Right cardiac atrium (tissue), 5 donors: ENCODE results near the gene PCNA. TPM values are rescaled to one million over a fixed set of nuclear protein-coding genes. Genes with fewer than 3 reads are reported as not detected.
"Not testable (repeated sequence)": the region's sequence is repeated elsewhere in the genome, so short reads cannot be mapped to it uniquely, and the experiment has no call there.

Experiments
- ATAC-seq, 2 donors: fragments of 200-7000 bp; cut with Tn5 transposase; one replicate each; pipeline versions ENCODE4 v1.8.0 to v1.9.1; 2020; ENCODE audit warnings: moderate library complexity in 2 of 2, mild to moderate bottlenecking in 1 of 2
- DNase-seq, 3 donors: peaks; one replicate each; pipeline ENCODE4 v3.0.0-alpha.2; 2020
- H3K27ac ChIP-seq: one replicate; pipeline ENCODE4 v1.5.1; 2013; ENCODE audit warnings: mild to moderate bottlenecking, low read length, control low read depth, moderate library complexity
- H3K27me3 ChIP-seq: one replicate; pipeline ENCODE4 v1.6.1; 2013; ENCODE audit not compliant: control insufficient read depth, insufficient read depth
- H3K4me1 ChIP-seq: one replicate; pipeline ENCODE4 v1.6.1; 2013; ENCODE audit warnings: low read length; ENCODE audit not compliant: control insufficient read depth, insufficient read depth
- H3K4me3 ChIP-seq: one replicate; pipeline ENCODE4 v1.5.1; 2013; ENCODE audit warnings: low read length, control low read depth
- H3K9me3 ChIP-seq: one replicate; pipeline ENCODE4 v1.6.1; 2013; ENCODE audit warnings: low read length; ENCODE audit not compliant: control insufficient read depth
- WGBS: extraction: QIAGEN DNeasy Blood & Tissue Kit; methylation state at CpG from one replicate; pipeline ENCODE4 v1.1.7; 2013; 5-methylcytosine and 5-hydroxymethylcytosine counted together
- intact Hi-C, 4 donors: fragments of 100-400 bp; cut with DNase I; formaldehyde crosslinking; loops; one replicate each; pipeline versions ENCODE4 v1.11.0 to v1.14.0; 2022 to 2023
- polyA plus RNA-seq: library from polyadenylated mRNA; stranded (reverse); fragments of 200-250 nt; gene quantifications from one replicate; pipeline ENCODE4 v1.2.3, GENCODE V29; 2013
- total RNA-seq, 4 donors: library from RNA; stranded (reverse); fragmentation: NEBNext Ultra II Directional; extraction: Animal tissue kit (Norgen Biotek cat#: 25700); gene quantifications; one replicate each; pipeline ENCODE4 v1.2.1, GENCODE V29; 2021
- donor health status: healthy with polysubstance abuse.
- donor health status: DM: no; HTN: yes; CAD: no.
- donor health status: DM: no; HTN: no; CAD: no.
- donor health status: DM: no; HTN: yes; CAD: no; lungs with severe emphysema.
- donor health status: DM: yes; HTN: yes; CAD: no.

The PCNA gene
- total and polyA plus RNA-seq, 5 donors = 19.4 to 41.4 (median 29.1) TPM

- H3K9me3 ChIP-seq = no peaks in the 10 kb centered on the region
- no peak overlapping the region for H3K27ac ChIP-seq
- H3K4me1 ChIP-seq = no peaks in the 10 kb centered on the region
- intact Hi-C loops = loop anchor here in 2 of 4 donors (5.0 to 10.0 kb wide), 2 partner anchors 329 to 341 kb away; no protein-coding TSS in a partner anchor
- ATAC-seq = no peak
- no peaks in the 10 kb centered on the region for H3K27me3 ChIP-seq
- DNase-seq = no peak
- WGBS = 91% methylated on average over 3 of the region's 3 CpGs
- no peak overlapping the region for H3K4me3 ChIP-seq
Observed at GRCh38 chr20:5095931-5096330, 23.8 kb downstream of the PCNA start.

GRCh38 chr20:5095454-5095853 lies 24.3 kb downstream of the PCNA start:
- DNase-seq = no peak
- Histone ChIP-seq H3K9me3 (no peaks in the 10 kb centered on the region), H3K4me1 (no peaks in the 10 kb centered on the region), H3K4me3 (no peak overlapping the region), H3K27me3 (no peaks in the 10 kb centered on the region), H3K27ac (no peak overlapping the region)
- 89% methylated on average over 3 of the region's 3 CpGs for WGBS
- no peak for ATAC-seq
- intact Hi-C loops = loop anchor here in 2 of 4 donors (5.0 to 10.0 kb wide), 2 partner anchors 328 to 341 kb away; no protein-coding TSS in a partner anchor

- intact Hi-C loops = loop anchor here in 1 of 4 donors (10.0 kb wide), 1 partner anchor 338 kb away; no protein-coding TSS in a partner anchor
- H3K9me3 ChIP-seq = no peaks in the 10 kb centered on the region
- 92% methylated on average over 4 of the region's 4 CpGs for WGBS
- DNase-seq = no peak
- H3K4me1 ChIP-seq = no peaks in the 10 kb centered on the region
- no peak overlapping the region for H3K4me3 ChIP-seq
- H3K27ac ChIP-seq = no peak overlapping the region
- ATAC-seq = no peak
- no peaks in the 10 kb centered on the region for H3K27me3 ChIP-seq
Observed at GRCh38 chr20:5092765-5093339, 26.9 kb downstream of the PCNA start.

- 89% methylated on average over 6 of the region's 6 CpGs for WGBS
- Histone ChIP-seq H3K27ac (no peak overlapping the region), H3K4me1 (no peaks in the 10 kb centered on the region), H3K9me3 (no peaks in the 10 kb centered on the region), H3K27me3 (no peaks in the 10 kb centered on the region), H3K4me3 (no peak overlapping the region)
- ATAC-seq = no peak
- no peak for DNase-seq
- intact Hi-C loops = loop anchor here in 1 of 4 donors (10.0 kb wide), 1 partner anchor 337 kb away; no protein-coding TSS in a partner anchor
Observed at GRCh38 chr20:5091902-5092301, 27.9 kb downstream of the PCNA start.

GRCh38 chr20:5090191-5090590 lies 29.6 kb downstream of the PCNA start:
- H3K9me3 ChIP-seq = no peaks in the 10 kb centered on the region
- no peaks in the 10 kb centered on the region for H3K4me1 ChIP-seq
- intact Hi-C loops = loop anchor here in 1 of 4 donors (10.0 kb wide), 1 partner anchor 335 kb away; no protein-coding TSS in a partner anchor
- H3K27me3 ChIP-seq = no peaks in the 10 kb centered on the region
- no peak for DNase-seq
- 56% methylated on average over 4 of the region's 4 CpGs for WGBS
- no peak overlapping the region for H3K4me3 ChIP-seq
- peak; percentile 70 to 78 for ATAC-seq
- no peak overlapping the region for H3K27ac ChIP-seq

- no peak for ATAC-seq
- Histone ChIP-seq H3K9me3 (no peaks in the 10 kb centered on the region), H3K4me1 (no peaks in the 10 kb centered on the region), H3K27ac (no peak overlapping the region), H3K4me3 (no peak overlapping the region), H3K27me3 (no peaks in the 10 kb centered on the region)
- DNase-seq = no peak
- WGBS = 87% methylated on average over 3 of the region's 3 CpGs
- intact Hi-C loops = loop anchor here in 1 of 4 donors (10.0 kb wide), 1 partner anchor 84 kb away; the partner anchor contains the start of gene SLC23A2
Observed at GRCh38 chr20:5088688-5089087, 31.1 kb downstream of the PCNA start.

GRCh38 chr20:5085380-5085779 lies 34.4 kb downstream of the PCNA start:
- no peak overlapping the region for H3K27ac ChIP-seq
- 51% methylated on average over 4 of the region's 4 CpGs for WGBS

GRCh38 chr20:5080384-5080877 lies 39.3 kb downstream of the PCNA start:
- Histone ChIP-seq H3K4me1 (no peaks in the 10 kb centered on the region), H3K9me3 (no peaks in the 10 kb centered on the region), H3K27ac (peak overlapping the region; percentile 21), H3K27me3 (no peaks in the 10 kb centered on the region), H3K4me3 (no peak overlapping the region)
- intact Hi-C loops = loop anchor here in 1 of 4 donors (10.0 kb wide), 1 partner anchor 76 kb away; the partner anchor contains the start of gene SLC23A2
- DNase-seq (peak; percentile 78 to 84 (median 82)), ATAC-seq (peak; percentile 74 to 80)
- WGBS = 91% methylated on average over 10 of the region's 10 CpGs

More at GRCh38 chr20:5085380-5085779, 34.4 kb downstream of the PCNA start:
- Histone ChIP-seq H3K4me1 (no peaks in the 10 kb centered on the region), H3K4me3 (no peak overlapping the region), H3K27me3 (no peaks in the 10 kb centered on the region), H3K9me3 (no peaks in the 10 kb centered on the region)
- DNase-seq = peak in 2 of 3 donors; percentile 22 to 64
- ATAC-seq = peak in 1 of 2 donors; percentile 17
- intact Hi-C loops = loop anchor here in 1 of 4 donors (10.0 kb wide), 1 partner anchor 81 kb away; the partner anchor contains the start of gene SLC23A2

GRCh38 chr20:5078399-5078958 lies 41.3 kb downstream of the PCNA start:
- Histone ChIP-seq H3K4me3 (peak overlapping the region; percentile 30), H3K9me3 (no peaks in the 10 kb centered on the region), H3K27ac (peak overlapping the region; percentile 82), H3K4me1 (peaks cover 2% of the 10 kb centered on the region), H3K27me3 (no peaks in the 10 kb centered on the region)
- peak; percentile 58 to 83 (median 62) for DNase-seq
- WGBS = 38% methylated on average over 11 of the region's 11 CpGs
- peak; percentile 90 to 91 for ATAC-seq
- intact Hi-C loops = no loop called here

GRCh38 chr20:5077761-5078387 lies 41.9 kb downstream of the PCNA start:
- Histone ChIP-seq H3K9me3 (no peaks in the 10 kb centered on the region), H3K27ac (peak overlapping the region; percentile 82), H3K4me3 (peak overlapping the region; percentile 30), H3K27me3 (no peaks in the 10 kb centered on the region), H3K4me1 (peaks cover 2% of the 10 kb centered on the region)
- intact Hi-C loops = no loop called here
- no peak for ATAC-seq
- DNase-seq = no peak
- whole genome bisulfite sequencing = 56% methylated on average over 4 of the region's 4 CpGs

GRCh38 chr20:5076913-5077312 lies 42.8 kb downstream of the PCNA start:
- not testable (repeated sequence) for H3K4me1 ChIP-seq
- 94% methylated on average over 2 of the region's 2 CpGs for WGBS

More at GRCh38 chr20:5076913-5077312, 42.8 kb downstream of the PCNA start:
- ATAC-seq, H3K27me3 ChIP-seq, H3K9me3 ChIP-seq, H3K27ac ChIP-seq, H3K4me3 ChIP-seq, DNase-seq, intact Hi-C loops: not testable (repeated sequence)
